DMS 273 (cell line): ENCODE results near the gene CRACR2A.

Experiments used
- DNase-seq: peaks from one replicate; lab custom pipeline; 2025; ENCODE audit not compliant: unreplicated experiment; lab: John Stamatoyannopoulos, UW

The CRACR2A gene, protein sequence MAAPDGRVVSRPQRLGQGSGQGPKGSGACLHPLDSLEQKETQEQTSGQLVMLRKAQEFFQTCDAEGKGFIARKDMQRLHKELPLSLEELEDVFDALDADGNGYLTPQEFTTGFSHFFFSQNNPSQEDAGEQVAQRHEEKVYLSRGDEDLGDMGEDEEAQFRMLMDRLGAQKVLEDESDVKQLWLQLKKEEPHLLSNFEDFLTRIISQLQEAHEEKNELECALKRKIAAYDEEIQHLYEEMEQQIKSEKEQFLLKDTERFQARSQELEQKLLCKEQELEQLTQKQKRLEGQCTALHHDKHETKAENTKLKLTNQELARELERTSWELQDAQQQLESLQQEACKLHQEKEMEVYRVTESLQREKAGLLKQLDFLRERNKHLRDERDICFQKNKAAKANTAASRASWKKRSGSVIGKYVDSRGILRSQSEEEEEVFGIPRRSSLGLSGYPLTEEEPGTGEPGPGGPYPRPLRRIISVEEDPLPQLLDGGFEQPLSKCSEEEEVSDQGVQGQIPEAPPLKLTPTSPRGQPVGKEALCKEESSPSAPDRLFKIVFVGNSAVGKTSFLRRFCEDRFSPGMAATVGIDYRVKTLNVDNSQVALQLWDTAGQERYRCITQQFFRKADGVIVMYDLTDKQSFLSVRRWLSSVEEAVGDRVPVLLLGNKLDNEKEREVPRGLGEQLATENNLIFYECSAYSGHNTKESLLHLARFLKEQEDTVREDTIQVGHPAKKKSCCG

DNA sequence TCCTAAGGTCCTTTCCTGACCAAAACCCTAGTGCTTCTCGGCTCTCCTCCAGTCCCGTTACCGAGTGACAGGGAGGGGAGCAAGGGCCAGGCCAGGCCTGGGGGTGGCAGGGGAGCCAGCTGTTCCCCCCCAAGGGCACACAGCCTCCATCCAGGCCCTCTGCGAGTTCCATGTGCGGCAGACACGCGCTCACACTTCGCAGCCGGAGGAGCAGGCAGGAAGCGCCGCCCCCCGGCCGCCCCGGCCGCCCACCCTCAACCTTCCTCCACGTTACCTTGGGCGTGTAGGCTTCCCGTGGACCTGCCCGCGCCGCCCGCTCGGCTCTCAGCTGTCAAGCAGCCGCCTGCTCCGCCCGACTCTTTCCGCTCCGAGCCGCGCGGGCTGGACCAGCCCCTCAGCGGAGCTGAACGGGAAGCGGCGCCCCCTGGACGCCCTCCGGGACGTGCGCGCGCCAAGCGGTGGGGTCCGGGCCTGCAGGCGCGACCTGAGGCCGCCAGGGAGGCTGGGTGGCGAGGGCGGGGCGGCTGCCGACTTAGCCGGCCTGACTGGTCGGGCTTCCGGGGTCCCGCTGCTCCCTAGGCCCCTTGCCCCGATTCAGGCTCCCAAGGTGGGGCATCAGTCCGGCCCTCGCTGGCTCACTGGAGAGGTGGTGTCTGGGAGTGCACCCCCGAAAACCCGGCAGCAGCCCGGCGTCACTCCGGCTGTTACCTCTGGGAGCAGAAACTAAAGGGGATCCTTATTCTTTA, at the start of gene CRACR2A:
CRACR2A (minus strand) TSS at position 369 of the 746 bp plus-strand sequence. CDS start 56,110 bp downstream, outside the sequence.
- DNase-seq, result peak; percentile 89

- peak; percentile 3 for DNase-seq
Observed at GRCh38 chr12:3797531-3798048, 44.7 kb upstream of the CRACR2A start.

DNA sequence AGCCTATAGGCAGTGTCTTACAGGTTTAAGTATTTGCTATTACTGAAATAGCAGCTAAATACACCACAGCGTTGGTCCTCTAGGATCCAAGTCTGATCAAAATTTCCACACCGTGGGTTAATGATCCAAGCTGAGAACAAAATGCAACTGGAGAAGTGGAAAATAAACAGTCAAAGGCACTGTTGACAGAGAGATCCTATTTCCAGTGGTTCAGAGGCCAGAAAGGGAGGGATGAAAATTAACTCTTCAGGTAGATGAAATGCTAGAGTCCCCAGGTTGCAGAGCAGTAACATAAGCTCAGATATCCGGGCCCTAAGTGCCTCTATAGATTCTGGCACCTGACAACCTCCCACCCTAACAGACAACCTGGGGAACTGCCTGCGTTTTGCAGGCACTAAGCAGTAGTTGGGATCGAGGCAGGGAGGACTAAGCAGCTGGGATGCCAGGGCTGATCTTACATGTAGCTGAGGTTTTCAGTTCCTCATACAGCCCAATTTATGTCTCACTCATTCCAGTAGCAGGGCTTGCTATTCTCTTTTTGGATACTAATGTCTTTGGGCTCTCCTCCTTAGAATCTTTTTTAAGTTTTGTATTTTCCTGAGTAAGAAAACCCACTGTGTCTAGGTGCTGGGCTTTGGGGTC, 42.7 kb upstream of the CRACR2A start:
- no peak for DNase-seq

- no peak for DNase-seq
Observed at GRCh38 chr12:3795066-3795465, 42.2 kb upstream of the CRACR2A start.

DNA sequence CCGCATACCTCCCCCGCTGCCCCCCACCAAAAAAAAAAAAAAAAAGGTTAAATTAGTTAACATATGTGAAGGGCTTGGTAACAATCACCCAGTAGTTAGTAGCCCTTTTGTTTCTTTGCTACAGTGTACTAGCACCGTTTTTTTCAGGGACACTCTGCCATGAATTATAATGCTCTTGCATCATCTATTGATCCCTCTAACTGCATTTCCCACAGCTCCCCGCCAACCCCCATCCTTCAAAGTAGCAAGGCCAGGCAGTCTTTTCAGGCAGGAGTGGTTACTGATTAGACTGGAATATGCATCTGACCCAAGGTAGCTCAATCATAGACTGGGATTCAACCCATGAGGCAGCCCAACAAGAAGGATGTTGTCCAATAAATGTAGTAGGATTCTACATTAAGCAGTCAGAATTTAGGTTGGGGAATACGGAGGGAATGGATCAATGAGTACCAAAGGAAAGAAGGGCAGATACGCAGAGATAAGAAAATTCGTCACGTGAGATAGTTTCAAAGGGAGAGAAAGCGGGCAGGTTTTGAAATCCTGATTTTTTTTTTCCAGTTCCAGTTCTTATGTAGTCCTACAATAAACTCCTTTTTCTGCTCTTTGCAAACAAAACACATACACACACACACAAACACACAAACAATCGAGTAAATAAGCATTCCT, 39.8 kb upstream of the CRACR2A start:
- no peak for DNase-seq

GRCh38 chr12:3791256-3791874, 38.5 kb upstream of the CRACR2A start:
- no peak for DNase-seq

- DNase-seq, result no peak
Observed at GRCh38 chr12:3790642-3791041, 37.7 kb upstream of the CRACR2A start.

DNA sequence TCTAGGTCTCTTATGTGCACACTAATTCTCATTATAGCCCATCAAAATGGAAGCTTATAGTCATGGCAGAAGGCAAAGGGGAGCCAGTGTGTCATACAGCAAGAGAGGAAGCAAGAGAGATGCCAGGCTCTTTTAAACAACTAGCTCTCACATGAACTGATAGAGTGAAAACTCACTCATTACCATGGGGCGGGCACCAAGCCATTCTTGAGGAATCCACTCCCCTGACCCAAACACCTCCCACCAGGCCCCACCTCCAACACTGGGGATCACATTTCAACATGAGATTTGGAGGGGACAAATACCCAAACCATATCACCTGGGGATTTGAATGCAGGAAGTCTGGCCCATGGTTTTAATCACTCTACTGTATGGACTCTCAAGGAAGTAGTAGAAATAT, 36.9 kb upstream of the CRACR2A start:
- DNase-seq, result no peak

- peak; percentile 64 for DNase-seq
Observed at GRCh38 chr12:3777206-3777809, 24.4 kb upstream of the CRACR2A start.

DNA sequence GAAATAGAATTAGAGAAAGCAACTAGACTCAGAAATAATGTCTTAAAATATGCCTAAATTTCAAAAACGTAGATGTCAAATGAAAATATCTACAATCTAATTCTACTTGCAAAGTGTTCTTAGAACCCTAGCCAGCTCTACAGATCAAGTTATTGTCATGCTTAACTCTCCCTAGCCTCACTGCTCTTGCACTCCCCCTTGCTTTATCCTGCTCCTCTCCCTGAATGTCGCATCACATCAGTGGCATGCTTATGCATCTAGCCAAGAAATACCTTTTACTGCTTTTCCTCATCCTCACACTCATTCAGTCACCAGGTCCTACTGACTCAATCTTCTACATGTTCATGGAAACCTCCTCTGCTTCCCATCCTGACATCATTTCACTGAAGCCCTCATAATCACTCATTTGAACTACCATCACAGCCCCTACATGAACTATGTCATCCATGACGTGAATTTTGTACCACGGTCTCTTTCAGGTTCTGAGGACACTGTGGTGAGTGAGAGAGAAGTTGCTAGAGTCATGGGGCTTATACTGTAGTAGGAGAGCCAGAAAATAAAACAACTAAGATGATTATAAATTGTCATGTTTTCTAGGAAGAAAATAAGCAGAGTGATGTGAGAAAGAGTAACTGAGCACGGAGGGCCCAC, 22.6 kb upstream of the CRACR2A start:
- DNase-seq, result no peak

- no peak for DNase-seq
Observed at GRCh38 chr12:3772380-3772779, 19.5 kb upstream of the CRACR2A start.

DNA sequence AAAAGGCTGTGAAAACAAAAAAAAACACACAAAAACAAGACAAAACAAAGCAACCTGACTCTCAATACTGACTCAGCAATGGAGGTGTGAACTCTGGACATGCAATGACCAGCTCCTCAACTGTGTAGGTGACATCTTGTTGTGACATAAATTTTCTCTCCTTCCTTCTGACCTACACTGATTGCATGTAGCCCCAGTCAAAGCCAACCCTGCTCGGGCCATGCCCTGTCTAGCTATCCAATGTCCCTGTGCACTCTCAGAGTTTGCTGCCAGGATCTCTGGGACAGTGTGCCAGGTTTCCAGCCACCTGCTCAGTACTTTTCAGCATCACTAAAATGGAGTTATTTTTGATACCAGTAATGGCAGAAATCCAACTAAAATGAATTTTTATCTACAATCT, 18.9 kb upstream of the CRACR2A start:
- DNase-seq, result no peak

GRCh38 chr12:3770891-3771290, 18.0 kb upstream of the CRACR2A start:
- DNase-seq, result no peak

DNA sequence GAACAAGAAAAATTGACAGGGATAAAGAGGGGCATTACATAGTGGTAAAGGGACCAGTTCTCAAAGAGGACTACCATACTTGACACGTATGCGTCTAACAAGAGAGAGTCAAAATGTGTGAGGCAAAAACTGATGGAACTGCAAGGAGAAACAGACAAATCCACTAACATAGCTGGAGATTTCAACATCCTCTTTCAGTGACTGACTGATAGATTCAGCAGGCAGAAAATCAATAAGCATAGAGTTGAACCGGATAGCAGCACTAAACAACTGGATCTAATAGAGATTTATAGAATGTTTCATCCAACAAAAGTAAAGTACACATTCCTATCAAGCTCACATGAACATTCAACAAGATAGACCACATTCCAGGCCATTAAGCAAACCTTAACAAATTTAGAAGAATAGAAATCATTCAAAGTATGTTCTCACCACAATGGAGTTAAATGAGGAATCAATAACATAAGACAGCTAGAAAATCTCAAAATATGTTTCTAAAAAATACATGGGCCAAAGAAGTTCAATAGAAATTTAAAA, 16.1 kb upstream of the CRACR2A start:
- no peak for DNase-seq

DNA sequence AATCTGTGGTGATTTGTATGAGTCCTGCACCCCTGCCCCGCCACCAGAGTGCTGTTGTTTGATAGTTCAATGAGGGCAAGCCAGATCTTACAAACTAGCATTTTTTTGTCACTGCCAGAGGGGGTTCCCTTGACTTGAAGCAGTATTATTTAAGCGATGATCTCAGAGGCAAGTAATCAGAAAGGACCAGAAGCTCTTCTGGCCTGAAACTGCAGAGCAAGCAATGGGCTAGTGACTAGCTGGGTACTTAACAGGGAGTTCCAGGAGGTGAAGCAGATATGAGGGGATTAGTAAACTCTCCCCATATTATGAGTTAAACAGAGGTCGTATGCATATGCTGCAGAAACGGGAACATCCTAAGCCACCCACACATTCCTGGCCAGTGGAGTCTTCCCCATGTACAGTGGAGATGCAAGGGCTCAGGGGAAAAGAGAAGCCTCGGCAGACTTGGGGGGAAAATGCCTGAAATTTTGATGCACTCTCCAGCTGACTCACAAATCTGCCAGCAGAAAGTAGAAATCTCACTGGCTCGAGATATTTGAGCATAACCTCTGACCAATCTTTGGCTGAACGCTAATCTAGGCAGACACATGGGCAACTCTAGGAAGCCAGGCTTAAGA, 8.3 kb upstream of the CRACR2A start:
- no peak for DNase-seq

GRCh38 chr12:3759878-3760277, 7.0 kb upstream of the CRACR2A start:
- DNase-seq, result no peak

- DNase-seq, result no peak
Observed at GRCh38 chr12:3757261-3757660, 4.4 kb upstream of the CRACR2A start.

GRCh38 chr12:3755898-3756297, 3.0 kb upstream of the CRACR2A start:
- no peak for DNase-seq
